T-helper 1 cell treated with Interleukin-12 subunit alpha and Interleukin-12 subunit beta and Interleukin-4 antibody, amounts not matched to agents 30 μg/mL and 1 μg/mL, for 36 hours (primary cell): ENCODE measurements around the gene GLOD5.
"Not testable (repeated sequence)": the region's sequence is repeated elsewhere in the genome, so short reads cannot be mapped to it uniquely, and the experiment has no call there.

Experiments
- H3K27ac Mint-ChIP-seq: one replicate; pipeline ENCODE4 v1.8.0; 2021; ENCODE audit warnings: mild to moderate bottlenecking, mixed read lengths
- H3K27me3 Mint-ChIP-seq: one replicate; pipeline ENCODE4 v1.8.0; 2021; ENCODE audit warnings: low read depth, mixed read lengths
- H3K36me3 Mint-ChIP-seq: one replicate; pipeline ENCODE4 v1.8.0; 2021; ENCODE audit warnings: low read depth, mixed read lengths
- H3K4me1 Mint-ChIP-seq: one replicate; pipeline ENCODE4 v1.8.0; 2021; ENCODE audit warnings: low read depth, mixed read lengths
- H3K4me3 Mint-ChIP-seq: one replicate; pipeline ENCODE4 v1.8.0; 2021; ENCODE audit warnings: mild to moderate bottlenecking, moderate library complexity, mixed read lengths
- H3K9me3 Mint-ChIP-seq: one replicate; pipeline ENCODE4 v1.8.0; 2021; ENCODE audit warnings: mixed read lengths

The GLOD5 gene

DNA sequence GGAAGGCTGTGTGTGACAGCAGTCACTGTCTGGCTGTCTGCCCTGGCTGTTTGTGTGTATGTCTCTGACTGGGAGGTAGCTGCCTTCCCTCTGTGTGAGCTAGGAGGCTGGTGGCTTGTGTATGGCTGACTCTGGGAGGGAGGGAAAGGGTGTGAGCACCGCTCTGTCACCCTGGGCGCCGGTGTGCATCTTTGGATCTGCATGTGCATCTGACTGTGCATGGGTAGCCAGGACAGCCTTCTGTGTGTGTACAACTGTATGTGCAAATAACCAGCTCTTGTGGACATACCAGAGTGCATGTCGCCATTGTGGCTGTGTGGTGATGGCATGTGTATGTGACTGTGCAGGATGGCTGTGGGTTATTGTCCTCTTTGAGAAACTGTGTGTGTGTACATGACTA lies 57.3 kb downstream of the GLOD5 start:
- Mint-ChIP-seq H3K4me3 (no peak overlapping the region), H3K27ac (no peak overlapping the region)

DNA sequence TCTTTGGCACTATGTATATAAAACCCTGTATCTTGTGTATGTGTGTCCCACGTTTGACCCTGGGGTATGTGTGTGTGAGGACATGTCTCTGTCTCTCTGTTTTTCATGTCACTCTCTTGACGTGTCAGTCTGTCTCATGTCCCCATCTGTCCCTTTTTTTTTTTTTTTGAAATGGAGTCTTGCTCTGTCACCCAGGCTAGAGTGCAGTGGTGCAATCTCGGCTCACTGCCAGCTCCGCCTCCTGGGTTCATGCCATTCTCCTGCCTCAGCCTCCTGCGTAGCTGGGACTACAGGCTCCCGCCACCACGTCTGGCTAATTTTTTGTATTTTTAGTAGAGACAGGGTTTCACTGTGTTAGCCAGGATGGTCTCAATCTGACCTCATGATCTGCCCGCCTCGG lies 57.8 kb downstream of the GLOD5 start:
- H3K4me3 Mint-ChIP-seq, H3K4me1 Mint-ChIP-seq, H3K27ac Mint-ChIP-seq, H3K36me3 Mint-ChIP-seq, H3K9me3 Mint-ChIP-seq, H3K27me3 Mint-ChIP-seq: not testable (repeated sequence)

More for the DNA sequence above, 57.3 kb downstream of the GLOD5 start:
- Mint-ChIP-seq H3K4me1 (no peaks in the 10 kb centered on the region), H3K36me3 (peaks cover 3% of the 10 kb centered on the region), H3K9me3 (no peaks in the 10 kb centered on the region), H3K27me3 (no peaks in the 10 kb centered on the region)

DNA sequence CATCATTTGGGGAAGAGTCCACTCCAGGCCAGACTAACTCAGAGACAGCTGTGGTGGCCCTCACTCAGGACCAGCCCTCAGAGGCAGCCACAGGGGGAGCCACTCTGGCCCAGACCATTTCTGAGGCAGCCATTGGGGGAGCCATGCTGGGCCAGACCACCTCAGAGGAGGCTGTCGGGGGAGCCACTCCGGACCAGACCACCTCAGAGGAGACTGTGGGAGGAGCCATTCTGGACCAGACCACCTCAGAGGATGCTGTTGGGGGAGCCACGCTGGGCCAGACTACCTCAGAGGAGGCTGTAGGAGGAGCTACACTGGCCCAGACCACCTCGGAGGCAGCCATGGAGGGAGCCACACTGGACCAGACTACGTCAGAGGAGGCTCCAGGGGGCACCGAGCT lies 61.5 kb downstream of the GLOD5 start:
- Mint-ChIP-seq H3K27ac (no peak overlapping the region), H3K4me3 (no peak overlapping the region), H3K36me3 (peaks cover 5% of the 10 kb centered on the region), H3K27me3 (peaks cover 13% of the 10 kb centered on the region), H3K9me3 (no peaks in the 10 kb centered on the region), H3K4me1 (peaks cover 3% of the 10 kb centered on the region)
